GDM1 (cell line): ENCODE results near the gene PLA2R1.
A peak's percentile ranks its signal among the peaks of the same experiment; 100 is the strongest.
"Not testable (repeated sequence)": the region's sequence is repeated elsewhere in the genome, so short reads cannot be mapped to it uniquely, and the experiment has no call there.

Experiments
- DNase-seq: peaks from one replicate; lab custom pipeline; 2025; lab: John Stamatoyannopoulos, UW

Gene PLA2R1

DNA sequence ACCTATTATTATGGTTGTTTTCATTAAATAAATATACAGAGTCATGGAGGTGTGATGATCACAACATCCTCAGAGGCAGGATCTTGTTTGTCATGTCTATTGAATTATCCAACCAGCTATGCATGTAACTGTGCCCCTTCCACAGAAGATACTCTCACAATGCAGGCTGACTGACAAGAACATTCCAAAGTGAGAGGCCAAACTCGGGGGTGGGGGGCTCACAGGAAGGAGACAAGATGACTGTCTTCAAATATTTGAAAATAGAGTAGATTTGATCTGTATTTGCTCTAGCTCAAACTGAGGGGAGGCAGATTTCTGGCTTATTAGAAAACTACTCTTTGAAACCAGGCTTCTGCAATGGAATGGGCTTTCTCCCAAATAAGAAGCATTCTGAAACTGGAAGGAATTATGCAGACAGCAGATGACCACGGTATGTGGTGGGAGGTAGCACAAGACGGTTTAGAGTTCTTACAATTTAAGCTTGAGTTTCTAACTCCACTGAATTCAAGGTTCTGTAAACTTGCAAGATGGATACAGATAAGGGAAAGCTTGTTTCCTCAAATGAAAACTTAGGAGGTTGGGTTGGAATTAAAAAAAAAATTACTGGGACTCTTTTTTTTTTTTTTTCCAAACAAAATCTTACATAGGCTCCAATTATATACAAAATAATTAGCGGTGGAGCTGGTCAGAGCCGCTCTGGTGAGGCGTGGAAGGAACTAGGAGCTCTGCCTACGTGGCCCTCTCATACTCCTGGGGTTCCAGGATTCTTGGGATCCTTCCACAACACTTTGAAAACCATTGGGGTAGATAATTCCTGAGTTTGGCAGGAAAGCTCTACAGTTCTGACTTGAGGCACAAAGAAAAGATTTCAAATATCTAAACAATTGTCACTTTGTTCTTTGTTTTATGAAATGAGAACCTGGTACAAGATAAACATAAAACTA is 79.3 kb downstream of the PLA2R1 start:
- DNase-seq = no peak

DNA sequence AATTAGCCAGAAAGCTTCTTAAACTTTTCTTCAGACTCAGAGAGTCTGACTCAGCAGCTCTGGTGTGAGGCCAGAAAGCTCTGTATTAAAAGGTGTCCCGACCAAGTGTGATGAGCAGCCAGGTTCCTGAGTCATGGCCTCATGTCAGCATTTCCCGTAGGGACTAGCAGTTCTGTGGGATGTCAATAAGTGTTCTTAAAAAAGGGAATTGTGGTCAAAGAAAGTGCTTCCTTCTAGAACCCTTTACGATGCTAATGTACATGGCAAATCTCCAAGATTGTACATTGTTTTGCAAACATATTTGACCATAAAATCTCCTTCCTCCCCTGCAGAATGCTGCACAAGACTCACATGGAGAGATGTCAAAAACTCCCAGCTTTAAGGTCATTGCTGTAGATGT is 80.1 kb downstream of the PLA2R1 start:
- no peak for DNase-seq

DNA sequence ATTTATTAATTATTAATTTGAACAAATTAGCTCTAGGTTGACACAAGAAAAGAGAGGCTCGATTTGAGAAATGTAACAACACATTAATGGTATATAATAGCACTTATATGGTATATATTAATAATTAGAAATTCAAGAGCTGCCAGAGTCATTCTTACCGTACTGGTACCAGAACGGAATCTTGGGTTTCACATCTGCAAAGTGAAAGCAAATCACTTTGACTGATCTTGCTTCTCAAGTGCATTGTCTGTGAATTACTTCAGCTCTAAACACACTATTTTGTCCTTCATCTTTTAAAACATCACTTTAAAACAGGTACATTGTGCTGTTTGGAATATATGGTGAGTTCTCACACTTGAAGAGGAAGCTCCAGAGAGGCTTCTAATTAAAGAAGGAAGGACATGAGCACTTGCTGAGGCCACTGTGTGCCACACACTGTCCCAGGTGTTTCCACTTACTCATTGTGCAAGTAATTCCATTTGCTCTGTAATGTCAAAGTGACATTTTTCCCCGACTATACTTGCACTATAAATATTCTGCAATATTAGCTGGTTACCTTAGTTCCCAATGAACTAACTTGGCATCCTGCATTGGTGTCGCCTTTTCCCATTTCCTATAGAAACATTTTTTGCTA is 85.8 kb downstream of the PLA2R1 start:
- DNase-seq = no peak

DNA sequence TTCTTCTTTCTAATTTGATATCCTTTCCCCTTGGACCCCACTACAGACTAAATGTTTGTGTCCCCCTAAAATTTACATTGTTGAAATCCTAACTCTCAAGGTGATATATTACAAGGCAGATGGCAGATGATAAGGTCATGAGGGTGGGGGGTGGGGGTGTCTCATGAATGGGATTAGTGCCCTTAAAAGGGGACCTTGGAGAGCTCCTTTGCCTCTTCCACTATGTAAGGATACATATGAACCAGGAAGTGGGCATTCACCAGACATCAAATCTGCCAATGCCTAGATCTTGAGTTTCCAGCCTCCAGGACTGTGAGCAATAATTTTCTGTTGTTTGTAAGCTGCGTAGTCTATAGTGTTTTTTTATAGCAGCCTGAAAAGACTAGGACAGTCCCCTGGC is 89.1 kb downstream of the PLA2R1 start:
- no peak for DNase-seq

DNA sequence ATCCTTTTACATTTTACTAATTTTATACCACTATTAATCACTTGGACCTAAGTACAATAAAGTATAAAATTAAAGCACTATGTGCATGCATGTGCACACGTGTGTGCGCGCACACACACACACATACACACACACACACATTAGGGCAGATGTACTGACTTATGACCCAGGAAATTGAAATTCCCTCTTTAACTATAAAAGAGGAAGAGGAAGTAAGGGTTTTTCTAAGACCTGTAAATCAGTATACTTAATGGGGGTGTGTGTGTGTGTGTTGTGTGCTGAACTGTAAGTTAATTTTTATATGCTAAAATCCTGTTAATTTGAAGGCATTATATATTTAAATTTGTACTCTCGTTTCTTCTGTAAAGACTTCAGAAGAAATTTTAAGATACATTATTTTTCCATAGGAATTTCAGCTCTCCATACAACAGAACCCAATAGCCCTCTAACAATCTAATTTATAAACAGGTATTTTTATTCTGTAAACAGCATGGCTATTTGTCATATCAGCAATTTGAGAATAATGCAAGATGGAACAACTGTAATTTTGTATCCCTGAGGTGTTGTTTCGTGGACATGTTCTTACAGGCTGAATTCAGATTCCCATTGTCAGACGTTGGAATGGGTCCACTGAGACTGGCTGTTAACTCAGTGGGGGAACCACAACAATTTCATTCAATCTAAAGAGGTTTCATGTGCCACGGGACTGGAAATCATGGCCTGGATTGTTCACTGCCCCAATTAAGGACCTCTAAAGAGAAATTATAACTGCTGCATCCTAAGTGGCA is 90.9 kb downstream of the PLA2R1 start:
- no peak for DNase-seq

DNA sequence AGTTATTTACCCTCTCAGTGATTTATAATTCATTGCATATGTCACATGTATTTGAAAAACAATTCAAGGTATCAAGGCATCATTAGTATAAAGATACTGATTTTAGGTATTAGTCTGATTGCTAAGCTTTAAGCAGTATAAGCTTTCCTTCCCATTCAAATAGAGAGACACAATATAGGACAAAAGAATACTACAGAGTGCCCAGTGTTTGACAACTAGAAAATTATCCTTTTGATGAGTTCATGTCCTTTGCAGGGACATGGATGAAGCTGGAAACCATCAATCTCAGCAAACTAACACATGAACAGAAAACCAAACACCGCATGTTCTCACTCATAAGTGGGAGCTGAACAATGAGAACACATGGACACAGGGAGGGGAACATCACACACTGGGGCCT is 91.9 kb downstream of the PLA2R1 start:
- not testable (repeated sequence) for DNase-seq

DNA sequence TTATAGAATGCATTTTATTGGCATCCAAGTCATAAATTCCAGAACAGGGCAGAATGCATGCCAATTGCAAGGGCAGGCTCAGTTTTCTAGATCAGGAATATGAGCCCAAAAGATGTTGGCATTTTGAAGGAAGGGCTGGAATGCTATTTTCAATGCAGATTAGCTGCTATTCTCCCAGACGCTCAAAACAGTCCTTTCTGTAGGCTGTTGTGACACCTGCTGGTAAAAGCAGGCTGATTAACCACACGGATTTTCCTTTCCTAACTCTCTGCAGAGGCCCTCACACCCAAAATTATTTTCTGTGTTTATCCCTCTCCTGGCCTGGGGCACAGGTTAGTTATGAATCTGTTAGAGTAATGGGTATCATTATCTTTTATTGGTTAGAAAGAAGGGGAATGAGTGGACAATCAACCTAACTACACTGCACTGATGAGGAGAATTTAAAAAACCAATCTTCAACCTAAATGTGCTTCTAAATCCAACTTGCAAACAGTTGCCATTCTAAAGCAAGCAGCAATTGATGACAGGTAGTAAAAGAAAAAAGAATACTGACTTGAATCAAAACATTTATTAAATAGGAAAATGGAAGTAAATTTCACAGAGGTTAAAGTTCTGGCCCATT is 94.0 kb downstream of the PLA2R1 start:
- DNase-seq = peak; percentile 32

DNA sequence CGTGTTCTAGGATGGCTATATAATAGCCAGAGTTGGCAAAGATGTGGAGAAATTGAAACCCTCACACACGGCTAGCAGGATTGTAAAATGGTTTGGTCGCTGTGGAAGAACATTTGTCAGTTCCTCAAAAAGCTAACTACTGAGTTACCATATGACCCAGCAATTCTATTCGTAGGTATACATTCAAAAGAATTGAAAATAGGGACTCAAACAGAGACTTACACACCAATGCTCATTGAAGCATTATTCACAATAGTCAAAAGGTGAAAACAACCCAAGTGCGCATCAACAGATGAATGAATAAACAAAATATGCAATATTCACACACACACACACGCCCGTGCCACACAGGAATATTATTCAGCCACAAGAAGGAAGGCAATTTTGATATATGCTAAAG is 98.7 kb downstream of the PLA2R1 start:
- DNase-seq = no peak

DNA sequence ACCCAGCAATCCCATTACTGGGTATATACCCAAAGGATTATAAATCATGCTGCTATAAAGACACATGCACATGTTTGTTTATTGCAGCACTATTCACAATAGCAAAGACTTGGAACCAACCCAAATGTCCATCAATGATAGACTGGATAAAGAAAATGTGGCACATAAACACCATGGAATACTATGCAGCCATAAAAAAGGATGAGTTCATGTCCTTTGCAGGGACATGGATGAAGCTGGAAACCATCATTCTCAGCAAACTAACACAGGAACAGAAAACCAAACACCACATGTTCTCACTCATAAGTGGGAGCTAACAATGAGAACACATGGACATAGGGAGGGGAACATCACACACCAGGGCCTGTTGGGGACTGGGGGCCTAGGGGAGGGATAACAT is 99.9 kb downstream of the PLA2R1 start:
- DNase-seq = not testable (repeated sequence)

DNA sequence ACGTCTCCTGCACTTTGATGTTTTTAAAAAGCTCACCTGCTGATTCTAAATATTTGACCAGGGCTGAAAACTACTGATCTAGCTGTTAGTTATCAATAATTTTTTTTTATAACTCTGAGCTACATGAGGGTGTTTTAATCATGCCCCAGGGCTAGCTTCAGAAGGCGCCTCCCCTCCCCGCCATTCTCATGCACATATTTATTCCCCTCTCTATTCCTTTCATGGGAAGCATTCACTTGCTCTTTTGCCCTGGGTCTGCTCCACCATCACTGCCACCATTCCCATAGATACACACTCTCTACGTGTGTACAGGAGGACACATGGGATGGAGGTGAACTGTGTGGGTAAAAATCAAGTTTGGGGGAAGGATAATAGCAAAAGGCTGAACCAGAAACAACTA is 101.0 kb downstream of the PLA2R1 start:
- no peak for DNase-seq

DNA sequence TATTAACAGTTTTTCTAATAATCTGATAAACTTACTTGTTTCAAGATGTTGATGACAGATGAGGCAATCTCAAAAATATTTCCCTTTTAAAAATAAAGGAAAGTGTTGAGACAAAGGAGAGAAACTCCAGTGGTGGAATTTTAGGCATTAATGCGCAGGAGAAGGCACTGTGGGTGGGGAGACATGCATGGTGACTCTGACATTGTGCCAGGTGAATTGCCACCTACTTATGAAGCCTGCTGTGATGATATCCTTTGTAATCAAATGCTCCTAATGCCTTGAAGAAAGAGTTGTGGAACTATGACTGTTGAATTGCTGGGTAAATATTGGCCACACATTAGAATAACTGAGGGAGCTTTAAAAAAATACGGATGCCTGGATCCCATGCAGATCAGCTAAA is 101.4 kb downstream of the PLA2R1 start:
- DNase-seq = no peak

DNA sequence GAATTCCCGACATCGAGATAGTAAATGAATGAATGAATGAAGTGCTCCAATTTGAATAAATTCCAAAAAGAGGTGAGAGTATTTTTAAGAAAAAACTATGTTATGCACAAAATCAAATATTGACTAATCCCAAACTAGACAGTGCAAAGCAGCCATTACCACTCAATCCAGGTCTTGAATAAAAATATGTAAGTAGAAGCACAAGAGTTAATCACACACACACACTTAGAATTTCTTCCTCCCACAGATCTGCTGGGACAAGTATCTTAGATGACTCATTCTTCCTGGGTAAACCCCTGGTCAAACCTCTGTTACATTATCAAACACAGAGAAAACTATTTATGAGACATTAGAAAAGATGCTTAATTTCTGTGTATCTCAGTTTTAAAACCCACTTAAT is 102.0 kb downstream of the PLA2R1 start:
- no peak for DNase-seq

DNA sequence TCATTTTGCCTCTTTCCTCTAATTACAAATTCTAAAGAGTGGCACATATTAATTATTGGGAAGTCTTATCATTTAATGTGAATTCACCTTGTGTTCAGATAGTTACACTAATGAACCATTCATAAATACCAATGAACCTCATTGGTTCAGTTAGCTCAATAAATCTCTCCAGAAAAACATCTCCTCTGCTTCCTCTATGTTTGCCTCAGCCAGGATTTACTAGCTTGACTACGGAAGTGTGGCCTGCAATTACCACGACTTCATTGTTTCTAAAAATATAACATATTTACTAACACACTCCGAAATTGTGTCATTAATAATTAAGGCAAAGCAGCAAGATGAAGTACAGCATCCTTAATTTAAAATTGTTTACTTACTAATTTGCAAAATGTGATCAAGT is 103.3 kb downstream of the PLA2R1 start:
- DNase-seq = no peak

DNA sequence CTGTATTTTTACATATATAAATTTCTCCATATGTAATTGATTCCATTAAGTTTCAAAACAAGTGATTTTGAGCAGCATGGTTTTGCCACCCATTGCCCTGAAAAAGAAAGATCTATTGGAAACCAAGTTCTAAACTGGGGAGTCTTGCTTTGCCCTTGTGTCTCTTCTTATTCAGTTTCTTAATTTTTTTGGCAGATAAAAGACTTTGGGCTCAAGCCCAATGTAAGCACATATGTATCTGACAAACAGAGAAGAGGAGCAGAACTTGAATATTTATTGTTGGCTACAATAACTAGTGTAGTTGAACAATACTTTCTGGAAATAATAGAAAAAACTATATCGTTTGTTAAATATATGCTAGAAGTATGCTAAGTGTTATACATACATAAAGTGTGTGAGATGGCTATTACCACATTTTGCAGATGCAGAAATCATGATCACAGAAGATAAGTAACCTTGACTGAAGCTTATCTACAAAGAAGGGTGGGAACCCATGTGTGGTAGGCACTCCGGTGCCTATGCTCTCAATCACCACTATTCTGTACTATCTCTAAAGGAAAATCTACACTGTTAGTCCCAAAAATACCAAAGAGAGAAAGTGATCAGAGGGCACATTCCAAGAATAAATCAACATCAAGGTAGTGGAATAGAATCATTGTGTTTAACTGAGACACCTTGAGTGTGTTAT is 109.1 kb downstream of the PLA2R1 start:
- DNase-seq = no peak

DNA sequence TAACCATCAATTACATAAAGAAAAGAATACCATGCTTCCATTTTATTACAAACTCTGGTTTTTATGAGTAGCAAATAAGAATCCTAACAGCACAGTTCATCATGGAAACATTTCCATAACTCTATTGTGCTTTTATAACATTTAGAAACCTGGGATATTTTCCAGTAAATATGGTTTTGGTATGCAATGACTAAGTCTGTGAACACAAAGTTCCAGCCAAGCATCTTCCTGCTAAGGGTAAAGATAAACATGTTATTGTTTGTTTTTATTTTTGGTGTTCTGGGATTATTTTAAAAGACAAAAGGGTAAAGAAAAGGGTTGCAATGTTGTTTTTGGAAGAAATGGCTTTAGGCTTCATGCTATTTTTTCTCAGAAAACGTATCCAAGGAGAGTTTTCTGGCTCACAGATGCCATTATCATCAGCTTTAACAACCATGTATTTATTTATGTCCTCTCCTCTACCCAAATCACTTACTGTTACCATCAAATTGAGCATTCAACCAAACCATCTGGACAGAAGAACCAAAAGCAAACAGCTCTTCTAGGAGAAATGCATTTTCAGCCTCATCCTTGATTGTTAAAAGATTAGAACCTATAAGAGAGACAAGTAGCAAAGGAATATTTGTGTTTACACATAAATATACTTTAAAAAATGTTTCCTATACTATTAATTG is 116.0 kb downstream of the PLA2R1 start:
- no peak for DNase-seq

DNA sequence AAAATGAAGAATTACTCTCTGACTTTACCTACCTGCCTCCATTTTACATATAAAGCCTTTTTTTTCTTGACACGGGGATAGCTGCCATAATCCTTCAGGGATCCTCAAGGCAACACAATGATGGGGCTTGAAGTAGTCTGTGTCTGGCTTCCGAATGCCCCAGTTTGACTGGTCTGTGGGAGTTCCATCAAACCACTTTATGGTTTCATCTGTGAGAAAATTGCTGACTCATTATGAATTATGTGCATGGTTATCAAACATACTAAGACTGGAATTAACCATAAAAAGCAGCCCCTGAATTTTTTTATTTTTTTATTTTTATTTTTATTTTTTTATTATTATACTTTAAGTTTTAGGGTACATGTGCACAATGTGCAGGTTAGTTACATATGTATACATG is 117.5 kb downstream of the PLA2R1 start:
- DNase-seq = no peak

DNA sequence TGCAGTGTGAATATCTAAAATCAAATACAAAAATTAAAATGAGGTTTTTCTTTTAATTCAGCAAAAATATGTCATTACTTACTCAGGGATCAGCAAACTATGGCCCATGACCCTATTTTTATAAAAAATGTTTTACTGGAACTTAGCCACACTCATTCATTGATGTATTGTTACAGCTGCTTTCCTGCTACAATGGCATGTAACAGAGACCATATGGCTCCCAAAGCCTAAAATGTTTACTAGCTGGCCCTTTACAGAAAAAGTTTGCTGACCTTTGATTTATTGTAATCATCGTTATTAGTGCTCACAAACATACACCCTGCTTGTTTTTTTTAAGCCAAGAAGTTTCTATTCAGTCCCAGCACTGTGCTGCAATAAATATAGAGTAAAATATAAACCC is 120.3 kb downstream of the PLA2R1 start:
- no peak for DNase-seq

DNA sequence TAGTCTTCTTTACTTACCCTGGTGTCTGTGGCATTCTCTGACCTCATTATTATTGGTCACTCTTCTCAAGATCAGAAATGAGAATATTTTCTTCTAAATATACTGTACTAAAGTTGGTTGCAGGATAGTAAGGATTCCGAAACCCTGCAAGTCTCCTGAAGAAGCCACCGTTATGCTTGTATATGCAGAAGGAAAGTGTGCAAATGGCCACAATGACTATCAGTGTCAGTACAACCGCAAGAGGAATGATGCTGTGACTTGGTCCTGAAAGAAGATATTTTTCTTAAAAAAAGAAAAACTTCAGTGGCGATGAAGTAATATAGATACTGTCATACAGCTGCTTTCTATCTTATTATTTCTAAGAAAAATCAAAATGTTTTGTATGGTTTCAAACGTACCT is 120.7 kb downstream of the PLA2R1 start:
- no peak for DNase-seq

DNA sequence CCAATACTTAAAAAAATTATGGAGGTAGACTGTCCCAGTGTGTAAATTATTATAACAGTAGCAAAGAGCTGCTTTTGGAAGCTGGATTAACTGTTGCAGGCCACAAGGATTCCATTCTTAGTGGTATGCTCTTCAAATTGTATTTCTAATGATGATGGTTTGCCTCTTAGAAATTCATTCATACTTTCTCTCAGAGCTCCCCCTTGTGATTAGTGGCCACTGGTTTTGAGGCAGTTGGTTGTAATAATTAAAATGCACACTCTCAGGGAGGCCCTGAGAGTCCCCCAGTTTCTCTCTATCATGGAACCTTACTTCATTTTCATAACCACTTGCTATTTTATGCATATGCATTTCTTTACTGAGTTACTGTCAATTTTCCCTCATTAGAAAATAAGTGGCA is 122.5 kb downstream of the PLA2R1 start:
- no peak for DNase-seq

DNA sequence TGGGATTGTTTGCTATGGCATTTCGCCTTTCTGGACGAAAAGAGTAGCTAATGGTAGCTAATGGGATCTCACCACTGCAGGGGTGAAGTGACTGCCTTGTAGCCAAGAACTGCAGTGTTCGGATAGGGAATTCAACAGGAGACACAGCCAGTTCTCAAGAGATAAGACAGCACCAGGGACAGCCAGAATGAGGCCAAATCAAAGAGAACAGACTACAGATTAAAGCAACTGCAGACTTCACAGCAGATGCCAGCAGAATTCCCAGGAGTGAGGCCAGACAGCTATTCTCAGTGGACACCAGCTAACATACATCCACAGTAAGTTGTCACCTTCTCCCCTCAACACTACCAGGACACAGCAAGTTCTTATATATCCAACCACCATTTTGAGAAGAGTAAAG is 124.0 kb downstream of the PLA2R1 start:
- DNase-seq = no peak

DNA sequence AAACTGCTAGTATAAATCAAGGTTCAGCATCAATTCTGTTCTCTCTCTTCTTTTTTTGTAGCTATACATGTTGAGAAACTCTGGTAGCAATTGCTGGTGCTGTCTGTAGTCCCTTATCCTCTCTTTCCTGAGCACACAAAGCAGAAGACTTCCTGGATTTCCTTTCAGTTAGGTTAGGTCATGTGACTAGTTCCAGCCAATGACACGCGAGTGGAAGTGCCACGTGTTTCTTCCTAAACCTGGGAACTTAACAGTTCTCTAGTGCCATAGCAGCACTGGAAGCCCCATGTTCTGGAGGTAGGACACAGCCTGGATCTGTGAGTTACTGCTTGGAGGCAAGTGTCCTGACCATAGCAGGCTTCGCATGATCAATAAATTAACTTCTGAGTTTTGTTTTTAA is 125.9 kb downstream of the PLA2R1 start:
- DNase-seq = no peak
